Psoas muscle (tissue), 8 donors: Measurements from ENCODE around the gene ABCC8. TPM values are rescaled to one million over a fixed set of nuclear protein-coding genes. Genes with fewer than 3 reads are reported as not detected.

Experiments used
- ATAC-seq, 4 donors: fragments of 200-7000 bp; cut with Tn5 transposase; one replicate each; pipeline ENCODE4 v1.9.1; 2020; ENCODE audit warnings: moderate library complexity in 3 of 4, mild to moderate bottlenecking in 2 of 4
- DNase-seq, 2 donors: peaks; one replicate each; pipeline ENCODE4 v3.0.0-alpha.2; 2020
- H3K27ac ChIP-seq: fragments of 200-600 bp; one replicate; pipeline ENCODE4 v1.8.0; 2022
- H3K27me3 ChIP-seq, 3 donors: fragments of 200-600 bp in 1 of 3; one replicate each; pipeline versions ENCODE4 v1.6.1 to v1.8.0; 2013 to 2022; ENCODE audit warnings: low read length in 2 of 3, mild to moderate bottlenecking in 2 of 3, moderate library complexity in 1 of 3; ENCODE audit not compliant: insufficient read depth in 3 of 3
- H3K36me3 ChIP-seq, 2 donors: fragments of 200-600 bp in 1 of 2; one replicate each; pipeline versions ENCODE4 v1.6.1 to v1.8.0; 2013 to 2022; ENCODE audit warnings: low read depth in 1 of 2, mild to moderate bottlenecking in 1 of 2, moderate library complexity in 1 of 2; ENCODE audit not compliant: insufficient read depth in 1 of 2
- H3K4me1 ChIP-seq: fragments of 200-600 bp; one replicate; pipeline ENCODE4 v1.8.0; 2022
- H3K4me3 ChIP-seq: fragments of 200-600 bp; one replicate; pipeline ENCODE4 v1.8.0; 2022; ENCODE audit warnings: mild to moderate bottlenecking
- H3K9me3 ChIP-seq: fragments of 200-600 bp; one replicate; pipeline ENCODE4 v1.8.0; 2022
- CTCF ChIP-seq: fragments of 200-600 bp; IDR thresholded peaks from one replicate; pipeline ENCODE4 v1.8.0; 2022; ENCODE audit warnings: antibody characterized with exemption
- WGBS, 3 donors: extraction: QIAGEN DNeasy Blood & Tissue Kit; methylation state at CpG; one replicate each; pipeline versions ENCODE4 v1.1.6 to v1.1.7; 2013; 5-methylcytosine and 5-hydroxymethylcytosine counted together
- intact Hi-C, 2 donors: fragments of 100-400 bp; cut with DNase I; formaldehyde crosslinking; loops; one replicate each; pipeline versions ENCODE4 v1.11.0 to v1.14.2; 2022
- long read RNA-seq, 2 donors: library from polyadenylated mRNA; unstranded; transcript quantifications; one replicate each; pipeline ENCODE4 v2.0.0, GENCODE V29; 2021
- polyA plus RNA-seq, 3 donors: library from polyadenylated mRNA; stranded (reverse); fragments of 200-250 nt; gene quantifications; one replicate each; pipeline ENCODE4 v1.2.3, GENCODE V29; 2013
- total RNA-seq, 4 donors: library from RNA; stranded (reverse); fragmentation: NEBNext Ultra II Directional in 2 of 4; extraction: Animal tissue kit (Norgen Biotek cat#: 25700) in 2 of 4; gene quantifications; one replicate each; pipeline versions ENCODE4 v1.2.1 to v1.2.4, GENCODE V29; 2021 to 2023
- donor health status: healthy with polysubstance abuse.
- donor health status: DM: no; HTN: no; CAD: no; lungs with moderate emphysema.
- donor health status: Bipolar disorder and iron deficiency.
- donor health status: healthy.
- donor health status: DM: yes; HTN: yes; CAD: no.
- donor health status: DM: no; HTN: no; CAD: no.
- donor health status: DM: no; HTN: no; CAD: no.
- donor health status: DM: yes; HTN: yes; CAD: no.

Gene ABCC8
- total RNA-seq (1 to 10 TPM in 3 of 4 donors, under 1 TPM in 1; 0.64 to 3.5 (median 1.3) TPM), polyA plus RNA-seq (under 1 TPM; 0.26 to 0.75 (median 0.32) TPM)
- long read RNA-seq, donor 1: 0 reads
- long read RNA-seq, donor 2: 0 reads

- peak; percentile 39 to 70 (median 66) for ATAC-seq
- no peaks in the 10 kb centered on the region for H3K9me3 ChIP-seq
- intact Hi-C loops: no loop called here
- 1 to 3% (median 3%) methylated on average over 41 to 80 of the region's 80 CpGs for WGBS, 3 donors
- no peak for DNase-seq
- H3K36me3 ChIP-seq: no peaks in the 10 kb centered on the region
- peak within 1 kb of the TSS; percentile 68 for H3K4me3 ChIP-seq
- no peak for TF ChIP-seq CTCF
- no peaks in the 10 kb centered on the region for H3K4me1 ChIP-seq
- no peak within 1 kb of the TSS for H3K27ac ChIP-seq
- H3K27me3 ChIP-seq: peaks cover 0 to 30% (median 7%) of the 10 kb centered on the region in 3 donors
These were observed at the start of gene ABCC8 for GRCh38 chr11:17476317-17477083. ABCC8 (minus strand) TSS chr11:17476845; CDS start chr11:17476776, 69 bp downstream.

GRCh38 chr11:17526326-17526725 lies 49.7 kb upstream of the ABCC8 start:
- WGBS, 3 donors: 54 to 79% (median 65%) methylated on average over 13 of the region's 13 CpGs
- no peak for TF ChIP-seq CTCF
- no peaks in the 10 kb centered on the region for H3K27me3 ChIP-seq
- H3K4me1 ChIP-seq: peaks cover 3% of the 10 kb centered on the region
- no peaks in the 10 kb centered on the region for H3K36me3 ChIP-seq
- H3K4me3 ChIP-seq: no peak overlapping the region
- no peaks in the 10 kb centered on the region for H3K9me3 ChIP-seq
- DNase-seq: no peak
- intact Hi-C loops: no loop called here
- no peak overlapping the region for H3K27ac ChIP-seq
- ATAC-seq: no peak

- no peak for DNase-seq
- no peak overlapping the region for H3K4me3 ChIP-seq
- H3K27ac ChIP-seq: no peak overlapping the region
- intact Hi-C loops: no loop called here
- no peaks in the 10 kb centered on the region for H3K27me3 ChIP-seq
- no peaks in the 10 kb centered on the region for H3K36me3 ChIP-seq
- H3K4me1 ChIP-seq: peaks cover 3% of the 10 kb centered on the region
- no peaks in the 10 kb centered on the region for H3K9me3 ChIP-seq
- TF ChIP-seq CTCF: no peak
- WGBS, 3 donors: 88 to 92% (median 89%) methylated on average over 4 of the region's 4 CpGs
- no peak for ATAC-seq
These were observed 48.9 kb upstream of the ABCC8 start for GRCh38 chr11:17525570-17525969.

GRCh38 chr11:17524221-17524620 lies 47.6 kb upstream of the ABCC8 start:
- ATAC-seq (no peak), DNase-seq (no peak)
- 91 to 96% (median 92%) methylated on average over 9 of the region's 9 CpGs for WGBS, 3 donors
- no peaks in the 10 kb centered on the region for H3K27me3 ChIP-seq
- H3K4me1 ChIP-seq: peaks cover 3% of the 10 kb centered on the region
- no peaks in the 10 kb centered on the region for H3K9me3 ChIP-seq
- TF ChIP-seq CTCF: no peak
- H3K27ac ChIP-seq: no peak overlapping the region
- intact Hi-C loops: no loop called here
- H3K36me3 ChIP-seq: no peaks in the 10 kb centered on the region
- no peak overlapping the region for H3K4me3 ChIP-seq
